Measurements from ENCODE around the gene TMEM218.

Gene TMEM218

DNA sequence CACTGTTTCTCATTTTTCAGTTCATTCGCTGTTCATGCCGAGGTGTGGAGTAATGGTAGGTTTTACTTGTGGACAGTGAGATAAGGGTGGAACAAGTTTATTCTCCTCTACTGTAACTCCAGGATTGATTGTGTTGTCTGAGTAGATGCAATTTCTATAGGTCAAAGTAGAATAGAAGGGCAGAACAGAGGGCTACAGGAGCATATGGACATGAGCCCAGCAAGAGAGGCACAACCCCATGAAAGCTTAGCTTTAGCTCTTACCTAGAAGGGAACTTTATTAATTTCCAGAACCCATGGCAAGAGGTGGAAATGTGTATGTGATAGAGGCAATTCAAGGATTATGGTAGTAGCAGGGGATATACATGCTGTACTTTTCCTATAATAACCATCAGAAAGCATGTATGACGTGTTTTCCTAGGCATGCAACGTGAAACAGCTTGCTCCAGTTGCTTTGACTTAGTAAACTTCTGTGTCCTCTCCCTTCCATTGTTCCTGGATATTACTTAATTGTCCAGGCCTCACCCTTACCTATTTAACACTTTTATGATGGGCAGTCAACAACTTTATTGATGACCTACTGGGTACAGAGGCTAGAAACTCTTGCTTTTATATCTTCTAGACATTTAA lies 62.1 kb downstream of the TMEM218 start:
- no peak for DNase-seq

All from CD4-positive, alpha-beta T cell treated with Interleukin-15 for 1 hour (primary cell).